OCI-LY7 (cell line): Measurements from ENCODE around the gene GHITM. TPM values are rescaled to one million over a fixed set of nuclear protein-coding genes. Genes with fewer than 3 reads are reported as not detected.

ENCODE experiments used
- BruUV-seq: library from RNA; stranded (reverse); fragments of 400-500 nt; replicated peaks from 2 replicates; lab custom pipeline; 2021; lab: Mats Ljungman, UMichigan
- CTCF ChIA-PET: fragments of 300-600 bp; sonication (Branson Sonifier 250); formaldehyde crosslinking; loops from one replicate; lab custom pipeline; 2022; ENCODE audit warnings: antibody characterized with exemption; ENCODE audit not compliant: unreplicated experiment; lab: Charles Lee
- POLR2A ChIA-PET: fragments of 300-600 bp; sonication (Branson Sonifier 250); formaldehyde crosslinking; loops from one replicate; lab custom pipeline; 2022; ENCODE audit warnings: antibody characterized with exemption; lab: Charles Lee
- DNase-seq: peaks from one replicate; pipeline ENCODE4 v3.0.0-alpha.2; 2015; ENCODE audit warnings: low spot score
- H2AFZ ChIP-seq: fragments of 200-600 bp; sonication (generic), shearing (Covaris generic); 2 replicates; pipeline ENCODE4 v1.6.1; 2014; ENCODE audit warnings: mild to moderate bottlenecking, antibody characterized with exemption, low read length, moderate library complexity
- H3K27ac ChIP-seq: fragments of 200-600 bp; sonication (generic); 2 replicates; pipeline ENCODE4 v1.5.1; 2014; ENCODE audit warnings: mixed run types, low read depth, mild to moderate bottlenecking, moderate library complexity, low read length, inconsistent platforms; ENCODE audit not compliant: poor library complexity, severe bottlenecking
- H3K36me3 ChIP-seq: fragments of 200-600 bp; sonication (generic); 2 replicates; pipeline ENCODE4 v1.6.1; 2014; ENCODE audit warnings: mild to moderate bottlenecking, antibody characterized with exemption, low read length, moderate library complexity, mixed read lengths; ENCODE audit not compliant: insufficient read depth
- H3K4me1 ChIP-seq: fragments of 200-600 bp; sonication (generic); 2 replicates; pipeline ENCODE4 v1.5.1; 2014; ENCODE audit warnings: mild to moderate bottlenecking, low read length; ENCODE audit not compliant: insufficient read depth, poor library complexity, severe bottlenecking
- H3K4me2 ChIP-seq: fragments of 200-600 bp; sonication (generic); 2 replicates; pipeline ENCODE4 v1.6.1; 2014; ENCODE audit warnings: mild to moderate bottlenecking, low read length
- H3K4me3 ChIP-seq: fragments of 200-600 bp; sonication (generic); 2 replicates; pipeline ENCODE4 v1.5.1; 2014; ENCODE audit warnings: mild to moderate bottlenecking, low read depth, low read length; ENCODE audit not compliant: poor library complexity, severe bottlenecking
- H3K79me2 ChIP-seq: fragments of 200-600 bp; sonication (generic); 2 replicates; pipeline ENCODE4 v1.6.1; 2016; ENCODE audit warnings: low read depth, mild to moderate bottlenecking, low read length, moderate library complexity, mixed read lengths; ENCODE audit not compliant: insufficient read depth
- H3K9me2 ChIP-seq: fragments of 200-600 bp; sonication (generic); 2 replicates; pipeline ENCODE4 v1.6.1; 2016; ENCODE audit warnings: mild to moderate bottlenecking, low read length, mixed read lengths; ENCODE audit not compliant: insufficient read depth
- H3K9me3 ChIP-seq: fragments of 200-600 bp; sonication (generic); 2 replicates; pipeline ENCODE4 v1.6.1; 2014; ENCODE audit warnings: mild to moderate bottlenecking, mixed run types, low read length, mixed read lengths
- H4K20me1 ChIP-seq: fragments of 200-600 bp; sonication (generic); 2 replicates; pipeline ENCODE4 v1.6.1; 2014; ENCODE audit warnings: mild to moderate bottlenecking, antibody characterized with exemption, low read length, moderate library complexity, mixed read lengths; ENCODE audit not compliant: insufficient read depth
- CTCF ChIP-seq: fragments of 200-600 bp; sonication (generic); conservative IDR thresholded peaks from 2 replicates; pipeline ENCODE4 v1.5.1; 2014; ENCODE audit warnings: mild to moderate bottlenecking, antibody characterized with exemption, low read length, moderate library complexity, mixed read lengths
- EZH2phosphoT487 ChIP-seq: fragments of 200-600 bp; sonication (generic); IDR thresholded peaks from 2 replicates; pipeline ENCODE4 v1.6.1; 2018; ENCODE audit warnings: low read depth, borderline replicate concordance, mild to moderate bottlenecking, mixed run types, antibody characterized with exemption, low read length, moderate library complexity, mixed read lengths
- intact Hi-C: fragments of 100-400 bp; cut with micrococcal nuclease; formaldehyde crosslinking; loops from one replicate; pipeline ENCODE4 v1.10.0; 2022; ENCODE audit not compliant: unreplicated experiment
- total RNA-seq, 2 experiments: library from RNA; depleted of rRNA in 1 of 2; stranded (reverse); fragments of >200 nt in 1 of 2; shearing (Covaris generic) in 1 of 2; gene quantifications; 2 replicates each; pipeline ENCODE4 v1.2.3, GENCODE V29; 2014 to 2022

The GHITM gene
- total RNA-seq, 2 experiments from 2014 or later, result 103 to 132 TPM

DNA sequence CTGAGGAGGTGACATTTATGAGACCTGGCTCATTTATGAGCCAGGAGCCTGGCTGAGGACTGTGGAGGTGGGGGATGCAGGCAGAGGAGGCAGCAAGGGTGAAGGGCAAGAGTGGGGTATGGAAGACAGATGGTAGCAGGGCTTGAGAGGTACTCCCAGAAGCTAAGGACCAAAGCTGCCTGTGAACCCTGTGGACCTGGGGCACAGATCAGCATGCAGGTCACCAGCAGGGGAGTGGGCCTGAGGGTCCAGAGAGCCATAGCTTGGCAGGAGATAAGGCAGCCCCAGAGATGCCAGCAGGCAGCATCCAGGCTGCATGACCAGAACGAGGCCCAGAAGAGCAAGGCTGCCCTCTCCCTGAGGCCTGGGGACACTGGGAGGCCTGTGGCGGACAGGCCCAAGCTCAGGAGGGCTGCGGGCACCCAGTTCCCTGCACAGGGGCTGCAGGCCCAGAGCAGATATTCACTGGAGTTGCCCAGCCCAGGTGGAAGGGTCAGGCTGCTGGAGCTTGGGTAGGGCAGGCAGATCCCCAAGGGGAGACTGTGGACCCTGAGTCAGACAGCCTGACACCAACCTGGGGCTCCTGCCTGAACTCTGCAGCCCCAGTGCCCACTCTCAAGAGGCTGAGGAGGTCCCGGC, 37.6 kb downstream of the GHITM start:
- peaks cover 38% of the 10 kb centered on the region for H3K4me1 ChIP-seq
- H3K9me2 ChIP-seq, result no peaks in the 10 kb centered on the region
- peak overlapping the region; percentile 39 for H3K27ac ChIP-seq
- no peak overlapping the region for H3K4me3 ChIP-seq
- intact Hi-C loops, result no loop called here
- H4K20me1 ChIP-seq, result no peaks in the 10 kb centered on the region
- H3K9me3 ChIP-seq, result no peaks in the 10 kb centered on the region
- ChIA-PET CTCF (no interaction called here), POLR2A (no interaction called here)
- H3K4me2 ChIP-seq, result peak overlapping the region; percentile 45; the same call in 1 of the 2 replicates
- DNase-seq, result no peak
- H3K36me3 ChIP-seq, result no peaks in the 10 kb centered on the region
- TF ChIP-seq EZH2phosphoT487 (no peak), CTCF (no peak)
- H3K79me2 ChIP-seq, result no peaks in the 10 kb centered on the region
- peak overlapping the region; percentile 69 for H2AFZ ChIP-seq
- no TSS peak for BruUV-seq

DNA sequence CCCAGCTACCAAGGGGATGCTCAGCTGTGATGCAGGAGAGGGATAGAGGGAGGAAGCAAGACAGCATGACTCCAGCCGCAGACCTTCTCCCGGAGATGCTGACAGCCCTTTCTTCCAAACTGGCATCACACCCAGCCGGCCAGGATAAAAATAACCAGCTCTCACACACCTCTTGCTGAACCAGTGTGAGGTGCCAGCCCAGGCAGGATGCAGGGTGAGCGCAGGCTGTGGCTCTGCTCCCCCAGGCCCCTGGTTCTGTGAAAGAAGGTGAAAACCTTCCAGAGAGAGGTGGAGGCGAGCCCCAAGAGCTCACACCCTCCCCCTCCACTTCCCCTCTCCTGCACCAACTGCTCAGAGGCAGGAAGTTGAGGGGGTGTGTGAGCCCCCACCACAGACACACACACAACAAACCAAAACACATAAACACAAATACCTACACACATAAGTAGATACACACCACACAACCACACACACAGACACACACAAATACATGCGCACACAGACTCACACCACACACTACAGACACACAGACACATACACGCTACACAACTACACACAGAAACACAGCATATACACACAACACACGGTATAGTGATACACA, 38.3 kb downstream of the GHITM start:
- H3K4me3 ChIP-seq, result peak overlapping the region; percentile 3

More for the DNA sequence above, 38.3 kb downstream of the GHITM start:
- Histone ChIP-seq H3K4me2 (peak overlapping the region; percentile 45), H3K9me3 (no peaks in the 10 kb centered on the region), H4K20me1 (no peaks in the 10 kb centered on the region), H3K9me2 (no peaks in the 10 kb centered on the region), H3K36me3 (no peaks in the 10 kb centered on the region), H3K79me2 (no peaks in the 10 kb centered on the region), H3K4me1 (peaks cover 31% of the 10 kb centered on the region), H3K27ac (peak overlapping the region; percentile 39), H2AFZ (peak overlapping the region; percentile 69)
- ChIA-PET POLR2A (no interaction called here), CTCF (no interaction called here)
- TF ChIP-seq CTCF, result no peak
- no peak for TF ChIP-seq EZH2phosphoT487
- BruUV-seq, result no TSS peak
- intact Hi-C loops, result no loop called here
- peak; percentile 70 for DNase-seq
